K562 (cell line): ENCODE data around the gene TRPM2.

Source experiments
- CTCF ChIP-seq, 3 experiments: IDR thresholded peaks in 2 of 3; conservative IDR thresholded peaks in 1 of 3; 2 replicates each; pipeline ENCODE4 v1.5.1; 2011 to 2012; ENCODE audit warnings: low read length in 3 of 3, mild to moderate bottlenecking in 3 of 3, control low read depth in 2 of 3, improper control_type of control experiment in 1 of 3, inconsistent platforms in 1 of 3, low read depth in 1 of 3, mixed read lengths in 1 of 3, moderate library complexity in 1 of 3; ENCODE audit not compliant: insufficient read depth in 2 of 3
- DPF2 ChIP-seq: fragments of 450-650 bp; IDR thresholded peaks from 2 replicates; pipeline ENCODE4 v1.6.1; 2016
- GABPA ChIP-seq: fragments of 200-800 bp; sonication (Bioruptor generic); conservative IDR thresholded peaks from 2 replicates; pipeline ENCODE4 v1.6.1; 2016; ENCODE audit warnings: low read depth, missing genetic modification characterization, missing compliant biosample characterization
- HBP1 ChIP-seq: fragments of 450-650 bp; formaldehyde crosslinking; IDR thresholded peaks from 2 replicates; pipeline ENCODE4 v1.4.0; 2022; ENCODE audit warnings: missing genetic modification characterization
- HDAC2 ChIP-seq: fragments of 450-650 bp; IDR thresholded peaks from 2 replicates; pipeline ENCODE4 v1.6.1; 2016; ENCODE audit warnings: mild to moderate bottlenecking
- HNRNPUL1 ChIP-seq: fragments of 200-400 bp; formaldehyde crosslinking; IDR thresholded peaks from 2 replicates; pipeline ENCODE4 v1.6.1; 2017; ENCODE audit warnings: low read length
- JUND ChIP-seq, 2 experiments: IDR thresholded peaks; 2 replicates in 1 of 2; 3 replicates in 1 of 2; pipeline ENCODE4 v1.6.1; 2011; ENCODE audit warnings: borderline replicate concordance in 2 of 2, low read depth in 2 of 2, low read length in 2 of 2, improper control_type of control experiment in 1 of 2, missing biosample characterization in 1 of 2, missing genetic modification characterization in 1 of 2, missing genetic modification reagents in 1 of 2
- POLR2A ChIP-seq: fragments of 450-650 bp; conservative IDR thresholded peaks from 2 replicates; pipeline ENCODE4 v1.6.1; 2016
- POLR2AphosphoS5 ChIP-seq: IDR thresholded peaks from 2 replicates; pipeline ENCODE4 v1.6.1; 2011; ENCODE audit warnings: mild to moderate bottlenecking, low read depth, low read length, moderate library complexity; ENCODE audit not compliant: control insufficient read depth, insufficient read depth
- SAFB2 ChIP-seq: fragments of 200-400 bp; formaldehyde crosslinking; IDR thresholded peaks from 2 replicates; pipeline ENCODE4 v1.6.1; 2018; ENCODE audit warnings: borderline replicate concordance, low read length, low read depth, moderate library complexity; ENCODE audit not compliant: severe bottlenecking
- SIRT6 ChIP-seq: IDR thresholded peaks from one replicate; pipeline ENCODE4 v1.6.1; 2012; ENCODE audit warnings: low read depth, mild to moderate bottlenecking, control low read depth, inconsistent platforms, low read length, moderate library complexity
- ZBTB1 ChIP-seq: sonication (generic); formaldehyde crosslinking; IDR thresholded peaks from 2 replicates; pipeline ENCODE4 v1.8.1; 2023; ENCODE audit warnings: missing genetic modification reagents, low read depth, mild to moderate bottlenecking, borderline replicate concordance
- ZBTB33 ChIP-seq: sonication (generic); formaldehyde crosslinking; IDR thresholded peaks from 2 replicates; pipeline ENCODE4 v1.8.1; 2023; ENCODE audit warnings: mild to moderate bottlenecking, missing genetic modification reagents
- ZNF217 ChIP-seq: sonication (generic); formaldehyde crosslinking; IDR thresholded peaks from 2 replicates; pipeline ENCODE4 v1.8.0; 2022; ENCODE audit warnings: mild to moderate bottlenecking, missing genetic modification reagents

GRCh38 chr21:44418876-44419230 is 65.4 kb downstream of the TRPM2 start:
- TF ChIP-seq GABPA (tag) = no peak
- no peak for TF ChIP-seq POLR2AphosphoS5
- no peak for TF ChIP-seq SIRT6
- TF ChIP-seq ZBTB33 (CRISPR knock-in tag) = no peak
- TF ChIP-seq HBP1 (CRISPR knock-in tag) = no peak
- TF ChIP-seq SAFB2 = no peak
- no peak for TF ChIP-seq DPF2
- TF ChIP-seq ZNF217 = no peak
- no peak for TF ChIP-seq HDAC2
- no peak for TF ChIP-seq HNRNPUL1
- TF ChIP-seq ZBTB1 (CRISPR knock-in tag) = no peak
- TF ChIP-seq JUND (IDR thresholded peaks at IDR 0.05; ENCODE audit: borderline replicate concordance, low read depth, low read length) = no peak
- no peak for TF ChIP-seq JUND (tag; IDR thresholded peaks at IDR 0.05; ENCODE audit: borderline replicate concordance, low read depth, low read length)
- TF ChIP-seq POLR2A = no peak
- no peak for TF ChIP-seq CTCF (IDR thresholded peaks at IDR 0.05 in 2 of 3, conservative IDR thresholded peaks at IDR 0.05 in 1 of 3; ENCODE audit: insufficient read depth in 2 of 3, low read depth in 1 of 3, low read length in 3 of 3)
